Hematopoietic multipotent progenitor cell treated with erythropoietin and hydrocortisone succinate and interleukin-3 and kit ligand, for 17 days (in vitro differentiated cells): ENCODE results near the gene RPL14.
"Not testable (repeated sequence)": the region's sequence is repeated elsewhere in the genome, so short reads cannot be mapped to it uniquely, and the experiment has no call there.

Experiments used
- DNase-seq: peaks from one replicate; pipeline ENCODE4 v3.0.0-alpha.2; 2015; ENCODE audit warnings: low spot score

The RPL14 gene

GRCh38 chr3:40456940-40457823, at the start of gene RPL14:
Gene RPL14, plus strand, starts transcription at chr3:40457339. Its CDS starts 133 bp downstream, at chr3:40457472.
- peak; percentile 97 for DNase-seq

GRCh38 chr3:40407611-40408010, 49.5 kb upstream of the RPL14 start:
- no peak for DNase-seq

GRCh38 chr3:40414270-40414669, 42.9 kb upstream of the RPL14 start:
- DNase-seq = no peak

GRCh38 chr3:40417845-40418543, 39.1 kb upstream of the RPL14 start:
- no peak for DNase-seq

DNA sequence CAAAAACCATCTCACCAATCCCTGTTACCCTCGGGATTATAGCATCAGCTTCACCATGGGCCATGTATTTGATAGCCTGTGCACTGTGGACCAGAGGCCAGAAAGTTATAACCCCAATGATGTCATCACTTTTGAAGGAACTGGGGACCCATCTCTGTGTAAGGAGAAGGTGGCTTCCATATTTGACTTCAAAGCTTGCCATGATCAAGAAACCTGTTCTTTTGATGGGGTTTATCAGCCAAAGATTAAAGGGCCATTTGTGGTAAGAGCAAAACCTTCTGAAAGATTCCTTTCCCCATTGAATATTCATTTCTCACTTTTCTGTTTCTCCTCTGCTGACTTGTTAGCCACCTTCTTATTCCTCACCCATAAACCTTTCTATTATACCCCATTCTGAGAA, 34.3 kb upstream of the RPL14 start:
- DNase-seq = no peak

DNA sequence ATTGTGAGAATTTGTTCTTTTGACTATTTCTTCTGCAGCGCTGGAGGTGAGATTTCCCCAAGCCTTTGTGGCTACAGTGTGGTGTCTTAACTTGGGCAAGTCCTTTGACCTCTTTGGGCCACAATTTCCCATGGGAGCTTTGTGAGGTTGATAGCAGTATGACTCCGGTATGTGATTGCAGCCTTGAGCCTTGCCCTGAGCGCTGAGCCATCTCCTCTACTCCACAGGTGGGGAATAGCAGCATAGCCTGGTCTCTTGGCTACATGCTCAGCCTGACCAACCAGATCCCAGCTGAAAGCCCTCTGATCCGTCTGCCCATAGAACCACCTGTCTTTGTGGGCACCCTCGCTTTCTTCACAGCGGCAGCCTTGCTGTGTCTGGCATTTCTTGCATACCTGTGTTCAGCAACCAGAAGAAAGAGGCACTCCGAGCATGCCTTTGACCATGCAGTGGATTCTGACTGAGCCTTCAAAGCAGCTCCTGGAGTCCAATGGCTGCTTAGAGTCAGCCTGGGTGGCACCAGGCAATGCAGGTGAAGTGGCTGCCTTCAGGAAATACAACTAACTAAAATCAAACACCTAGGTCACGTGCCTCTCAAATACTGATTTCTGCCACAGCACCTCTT, 30.0 kb upstream of the RPL14 start:
- DNase-seq = no peak

DNA sequence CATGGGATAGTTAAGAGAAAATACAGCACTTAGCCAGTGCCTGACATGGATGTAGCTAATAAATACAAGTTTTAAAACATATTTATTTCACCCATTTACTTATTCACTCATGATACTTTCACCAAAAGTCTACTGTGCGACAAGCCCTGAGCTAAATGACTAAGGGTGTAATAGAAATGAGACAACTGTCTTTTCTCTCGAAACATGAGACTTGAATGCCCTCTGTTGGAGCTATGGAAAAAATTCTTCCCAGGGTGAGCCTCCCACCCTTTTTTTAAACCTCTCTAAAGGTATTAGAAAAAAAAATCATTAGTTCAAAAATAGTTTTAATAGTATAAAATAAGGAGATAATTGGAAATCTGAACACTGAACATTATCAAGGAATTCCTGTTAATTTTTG, 24.3 kb upstream of the RPL14 start:
- no peak for DNase-seq

GRCh38 chr3:40437889-40438288, 19.2 kb upstream of the RPL14 start:
- DNase-seq = no peak

GRCh38 chr3:40445062-40445461, 12.1 kb upstream of the RPL14 start:
- DNase-seq = no peak

- no peak for DNase-seq
Observed at GRCh38 chr3:40445880-40446279, 11.3 kb upstream of the RPL14 start.

DNA sequence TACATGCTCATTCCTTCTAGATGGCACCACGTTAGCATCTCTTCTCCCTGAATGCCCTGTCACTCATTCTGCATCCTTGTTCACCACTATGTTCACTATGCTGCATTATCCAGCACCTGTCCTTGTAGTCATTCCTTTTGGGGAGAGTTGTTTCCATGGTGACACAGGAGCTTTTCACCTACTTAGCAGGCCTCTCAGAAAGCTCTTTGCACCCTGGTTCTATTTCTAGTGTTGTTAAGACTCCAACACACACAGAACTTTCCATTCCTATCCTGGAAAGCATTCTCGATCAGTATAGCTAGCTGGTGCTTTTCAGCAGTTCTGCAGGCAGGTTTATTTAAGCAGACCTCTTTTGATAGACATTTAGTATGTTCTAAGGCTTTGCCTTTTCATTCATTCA, 6.7 kb upstream of the RPL14 start:
- no peak for DNase-seq

DNA sequence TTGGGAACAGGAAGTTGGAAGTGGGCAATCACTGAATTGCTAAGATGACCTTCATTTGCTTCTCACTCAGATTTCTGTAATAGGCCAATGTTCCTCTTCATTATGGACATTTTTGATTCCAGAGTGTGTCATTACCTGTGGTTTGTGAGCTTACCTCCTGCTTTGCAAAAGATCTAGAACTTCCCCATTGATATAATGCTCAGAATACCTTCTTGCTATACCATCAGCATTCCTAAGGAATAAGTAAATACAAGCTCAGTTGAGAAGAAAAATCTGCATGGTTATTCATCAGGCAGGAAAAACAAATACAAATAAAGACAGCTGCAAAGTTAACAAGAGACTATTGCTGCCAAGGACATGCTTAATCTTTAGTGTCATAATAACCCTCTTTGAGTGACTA, 5.6 kb upstream of the RPL14 start:
- no peak for DNase-seq

DNA sequence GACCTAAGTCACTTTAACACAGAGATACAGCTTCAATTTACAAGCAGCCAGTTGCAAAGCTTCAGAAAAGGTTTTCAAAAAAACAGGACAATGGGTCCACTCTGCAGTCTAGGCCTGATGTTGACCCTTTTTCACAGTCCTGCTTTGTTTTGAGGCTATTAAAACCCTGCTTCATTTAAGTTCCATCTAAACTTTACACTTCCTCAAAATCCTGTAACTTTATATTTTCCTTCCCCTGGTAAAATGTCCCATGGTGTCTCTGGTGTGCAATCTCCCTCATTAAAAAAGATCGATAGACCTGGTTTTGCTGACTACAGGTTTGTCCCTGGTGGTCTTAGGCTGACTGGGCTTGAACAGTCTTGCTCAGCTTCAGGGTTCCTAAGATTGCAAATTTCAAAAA, 5.1 kb upstream of the RPL14 start:
- DNase-seq = no peak

GRCh38 chr3:40452562-40452875, 4.6 kb upstream of the RPL14 start:
- no peak for DNase-seq

- peak; percentile 98 for DNase-seq
Observed at GRCh38 chr3:40452876-40453730, 4.0 kb upstream of the RPL14 start.

DNA sequence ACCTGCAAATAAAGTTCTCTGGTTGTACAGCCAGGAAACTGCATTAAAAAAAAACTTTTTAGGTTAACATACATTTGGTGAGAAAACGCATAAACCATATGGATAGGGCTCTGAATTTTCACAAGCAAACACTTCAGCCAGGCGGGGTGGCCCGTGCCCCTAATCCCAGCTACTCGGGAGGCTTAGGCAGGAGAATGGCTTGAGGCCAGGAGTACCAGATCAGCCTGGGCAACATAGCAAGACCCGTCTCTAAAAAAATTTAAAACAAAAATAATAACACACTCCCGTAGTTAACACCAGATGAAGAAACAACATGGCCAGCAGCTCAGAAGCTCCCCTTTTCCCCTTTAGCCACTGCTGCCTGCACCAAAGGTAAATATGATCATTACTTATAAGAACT, 3.2 kb upstream of the RPL14 start:
- DNase-seq = no peak

- no peak for DNase-seq
Observed at GRCh38 chr3:40455328-40455727, 1.8 kb upstream of the RPL14 start.

GRCh38 chr3:40456279-40456939, 730 bp upstream of the RPL14 start:
- DNase-seq = no peak

DNA sequence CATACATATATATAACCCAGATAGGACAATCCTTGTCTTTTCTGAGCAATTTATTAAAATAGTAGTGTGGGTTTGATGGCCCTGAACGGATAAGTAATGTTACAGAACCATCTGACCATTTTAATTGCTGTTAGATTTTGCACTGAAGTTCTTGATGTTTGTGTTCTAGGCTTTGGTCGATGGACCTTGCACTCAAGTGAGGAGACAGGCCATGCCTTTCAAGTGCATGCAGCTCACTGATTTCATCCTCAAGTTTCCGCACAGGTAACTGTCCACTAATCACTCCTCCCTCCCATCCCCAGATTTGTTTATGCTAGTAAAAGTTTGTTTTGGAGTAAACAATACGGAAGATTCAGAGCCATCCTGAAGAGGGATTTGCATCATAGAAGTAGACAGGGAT, 1.3 kb downstream of the RPL14 start:
- no peak for DNase-seq

GRCh38 chr3:40460481-40460880, 3.3 kb downstream of the RPL14 start:
- DNase-seq = not testable (repeated sequence)

DNA sequence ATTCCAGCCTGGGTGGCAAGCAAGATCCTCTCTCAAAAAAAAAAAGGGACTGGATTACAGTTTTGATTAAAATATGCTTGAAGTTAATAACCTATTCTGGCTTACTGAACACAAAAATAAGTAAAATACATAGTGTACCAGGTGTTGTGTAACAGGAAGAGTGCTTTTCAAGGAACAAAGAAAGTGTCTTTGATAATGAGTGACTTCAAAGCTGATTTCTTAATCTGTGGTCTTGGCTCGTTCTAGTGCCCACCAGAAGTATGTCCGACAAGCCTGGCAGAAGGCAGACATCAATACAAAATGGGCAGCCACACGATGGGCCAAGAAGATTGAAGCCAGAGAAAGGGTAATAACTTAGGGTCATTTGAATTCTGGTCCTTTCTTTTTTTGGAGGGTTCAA, 4.0 kb downstream of the RPL14 start:
- DNase-seq = no peak

GRCh38 chr3:40462838-40463237, 5.7 kb downstream of the RPL14 start:
- DNase-seq = not testable (repeated sequence)
